K562 (cell line): ENCODE measurements around the gene ADAR. TPM values are rescaled to one million over a fixed set of nuclear protein-coding genes. Genes with fewer than 3 reads are reported as not detected.

ENCODE experiments used
- ATAC-seq: fragments of 200-7000 bp; cut with Tn5 transposase; 3 replicates; pipeline ENCODE4 v1.9.1; 2020; ENCODE audit warnings: moderate library complexity
- BruUV-seq: library from RNA; stranded (reverse); fragments of 400-500 nt; replicated peaks from 2 replicates; lab custom pipeline; 2021; lab: Mats Ljungman, UMichigan
- CTCF ChIA-PET: fragments of 300-600 bp; formaldehyde crosslinking; extraction: SDS; loops from one replicate; lab custom pipeline; 2021; ENCODE audit warnings: low intra/inter-chr PET ratio; lab: Yijun Ruan, JAX
- POLR2A ChIA-PET: fragments of 300-600, 350-650 bp; sonication (Branson Sonifier 250); formaldehyde crosslinking; extraction: SDS; loops from one replicate; lab custom pipeline; 2021; ENCODE audit warnings: antibody characterized with exemption, inconsistent platforms; lab: Yijun Ruan, JAX
- DNase-seq, 4 experiments: peaks; one replicate each; pipeline versions ENCODE4 v3.0.0 to v3.0.0-alpha.2; 2011 to 2018; ENCODE audit warnings: low spot score in 3 of 4, mixed read lengths in 3 of 4; ENCODE audit errors: extremely low read depth in 1 of 4
- FAIRE-seq: peaks from 2 replicates; lab custom pipeline; 2011; peaks lifted over from hg19 to GRCh38; lab: Jason Lieb, UNC
- H2AFZ ChIP-seq: 2 replicates; pipeline ENCODE4 v1.6.0; 2011; ENCODE audit warnings: low read depth, low read length, control low read depth, inconsistent platforms
- H3K27ac ChIP-seq: fragments of 200-600 bp; 3 replicates; pipeline ENCODE4 v1.8.0; 2011; ENCODE audit warnings: low read depth, mild to moderate bottlenecking, control low read depth, inconsistent platforms, low read length, moderate library complexity, mixed read lengths; ENCODE audit errors: extremely low read depth
- H3K27me3 ChIP-seq, 2 experiments: fragments of 300-600 bp in 1 of 2; 2 replicates in 1 of 2; 3 replicates in 1 of 2; pipeline versions ENCODE4 v1.6.0 to v1.8.0; 2011; ENCODE audit warnings: inconsistent platforms in 2 of 2, low read length in 2 of 2, mild to moderate bottlenecking in 1 of 2, mixed read lengths in 1 of 2, moderate library complexity in 1 of 2; ENCODE audit not compliant: control insufficient read depth in 2 of 2, insufficient read depth in 2 of 2
- H3K36me3 ChIP-seq: fragments of 300-600 bp; 3 replicates; pipeline ENCODE4 v1.8.0; 2011; ENCODE audit warnings: mild to moderate bottlenecking, low read length, inconsistent platforms; ENCODE audit not compliant: control insufficient read depth, insufficient read depth
- H3K4me1 ChIP-seq, 2 experiments: fragments of 200-600 bp in 1 of 2; replicated peaks in 1 of 2; 2 replicates in 1 of 2; 3 replicates in 1 of 2; pipeline versions ENCODE4 v1.5.1 to v1.8.0; 2011; ENCODE audit warnings: inconsistent platforms in 2 of 2, low read length in 2 of 2, mild to moderate bottlenecking in 1 of 2, mixed read lengths in 1 of 2, moderate library complexity in 1 of 2; ENCODE audit not compliant: control insufficient read depth in 2 of 2, insufficient read depth in 2 of 2
- H3K4me2 ChIP-seq: 2 replicates; pipeline ENCODE4 v1.6.1; 2011; ENCODE audit warnings: low read length, control low read depth, inconsistent platforms, mixed read lengths; ENCODE audit not compliant: insufficient read depth
- H3K4me3 ChIP-seq: fragments of 200-600 bp; sonication (generic), shearing (Covaris generic); 2 replicates; pipeline ENCODE4 v1.5.1; 2016; ENCODE audit warnings: control low read depth, inconsistent platforms
- H3K79me2 ChIP-seq: fragments of 200-600 bp; 3 replicates; pipeline ENCODE4 v1.8.0; 2011; ENCODE audit warnings: low read length, inconsistent platforms; ENCODE audit not compliant: control insufficient read depth, insufficient read depth
- H3K9ac ChIP-seq, 2 experiments: 2 replicates each; pipeline versions ENCODE4 v1.6.0 to v1.6.1; 2011; ENCODE audit warnings: low read depth in 2 of 2, low read length in 2 of 2, control low read depth in 1 of 2, inconsistent platforms in 1 of 2, mild to moderate bottlenecking in 1 of 2, mixed read lengths in 1 of 2; ENCODE audit not compliant: insufficient read depth in 1 of 2
- H3K9me1 ChIP-seq: one replicate; pipeline ENCODE4 v1.6.0; 2011; ENCODE audit warnings: inconsistent platforms, mild to moderate bottlenecking, low read length, moderate library complexity; ENCODE audit not compliant: control insufficient read depth, insufficient read depth
- H3K9me3 ChIP-seq: replicated peaks from 2 replicates; pipeline ENCODE4 v1.5.1; 2011; ENCODE audit warnings: low read depth, low read length, inconsistent platforms; ENCODE audit not compliant: control insufficient read depth, insufficient read depth
- H4K20me1 ChIP-seq: replicated peaks from 2 replicates; pipeline ENCODE4 v1.6.1; 2011; ENCODE audit warnings: low read length, inconsistent platforms, mixed read lengths; ENCODE audit not compliant: control insufficient read depth, insufficient read depth
- ADNP ChIP-seq: fragments of 200-800 bp; sonication (Bioruptor generic); IDR thresholded peaks from 2 replicates; pipeline ENCODE4 v1.6.1; 2016; ENCODE audit warnings: missing genetic modification characterization, missing compliant biosample characterization
- ARNT ChIP-seq, 2 experiments: fragments of 450-650 bp; IDR thresholded peaks; 2 replicates each; pipeline ENCODE4 v1.6.1; 2016; ENCODE audit warnings: mild to moderate bottlenecking in 1 of 2
- ATF3 ChIP-seq, 2 experiments: fragments of 450-650 bp in 1 of 2; sonication (generic) in 1 of 2; formaldehyde crosslinking in 1 of 2; IDR thresholded peaks in 1 of 2; conservative IDR thresholded peaks in 1 of 2; 2 replicates each; pipeline versions ENCODE4 v1.6.1 to v1.8.1; 2016 to 2023; ENCODE audit warnings: mild to moderate bottlenecking in 2 of 2, moderate library complexity in 2 of 2, inconsistent platforms in 1 of 2, missing genetic modification reagents in 1 of 2
- BCOR ChIP-seq: fragments of 450-650 bp; IDR thresholded peaks from 2 replicates; pipeline ENCODE4 v1.6.1; 2016
- BRF1 ChIP-seq: IDR thresholded peaks from 3 replicates; pipeline ENCODE4 v1.6.1; 2011; ENCODE audit warnings: borderline replicate concordance, mild to moderate bottlenecking; ENCODE audit not compliant: insufficient read length; ENCODE audit errors: extremely low read depth
- ERF ChIP-seq: fragments of 450-650 bp; formaldehyde crosslinking; IDR thresholded peaks from 2 replicates; pipeline ENCODE4 v1.4.0; 2020; ENCODE audit warnings: mild to moderate bottlenecking, mixed read lengths
- FOXK1 ChIP-seq: sonication (generic); formaldehyde crosslinking; IDR thresholded peaks from 2 replicates; pipeline ENCODE4 v1.8.0; 2022; ENCODE audit warnings: missing genetic modification reagents, mild to moderate bottlenecking, borderline replicate concordance
- HDAC8 ChIP-seq: fragments of 450-650 bp; IDR thresholded peaks from 2 replicates; pipeline ENCODE4 v1.6.1; 2016; ENCODE audit warnings: mild to moderate bottlenecking, missing genetic modification characterization, moderate library complexity, missing compliant biosample characterization
- IFI16 ChIP-seq: fragments of 250-450 bp; sonication (Bioruptor Pico); IDR thresholded peaks from 2 replicates; pipeline ENCODE4 v2.1.2; 2022; ENCODE audit warnings: mild to moderate bottlenecking, inconsistent platforms
- RFX5 ChIP-seq: IDR thresholded peaks from 2 replicates; pipeline ENCODE4 v1.6.1; 2011; ENCODE audit warnings: low read depth, mild to moderate bottlenecking, improper control_type of control experiment, low read length
- SLC30A9 ChIP-seq: fragments of 250-450 bp; sonication (Bioruptor Pico); IDR thresholded peaks from 2 replicates; pipeline ENCODE4 v1.8.0; 2022; ENCODE audit warnings: mild to moderate bottlenecking, moderate library complexity
- SMARCA5 ChIP-seq: fragments of 450-650 bp; IDR thresholded peaks from 2 replicates; pipeline ENCODE4 v1.6.1; 2016
- SP1 ChIP-seq: sonication (generic); formaldehyde crosslinking; IDR thresholded peaks from 2 replicates; pipeline ENCODE4 v1.8.1; 2022; ENCODE audit warnings: mild to moderate bottlenecking, missing genetic modification reagents
- STAT5B ChIP-seq: fragments of 250-450 bp; sonication (Bioruptor Pico); IDR thresholded peaks from 2 replicates; pipeline ENCODE4 v1.8.0; 2021; ENCODE audit warnings: mild to moderate bottlenecking, inconsistent platforms
- ZBTB7A ChIP-seq: IDR thresholded peaks from 2 replicates; pipeline ENCODE4 v1.6.1; 2011; ENCODE audit warnings: low read depth, mild to moderate bottlenecking, low read length, moderate library complexity, borderline replicate concordance; ENCODE audit not compliant: control insufficient read depth
- ZFP36 ChIP-seq: fragments of 150-350 bp; IDR thresholded peaks from 2 replicates; pipeline ENCODE4 v1.6.1; 2018; ENCODE audit warnings: low read length, low read depth; ENCODE audit not compliant: partially characterized antibody
- ZNF23 ChIP-seq: fragments of 250-450 bp; sonication (Bioruptor Pico); IDR thresholded peaks from 2 replicates; pipeline ENCODE4 v1.4.0; 2020; ENCODE audit warnings: mild to moderate bottlenecking
- ZNF695 ChIP-seq: fragments of 450-650 bp; formaldehyde crosslinking; IDR thresholded peaks from 2 replicates; pipeline ENCODE4 v1.4.0; 2020; ENCODE audit warnings: mild to moderate bottlenecking, moderate library complexity
- WGBS: fragments of 100-300 bp; shearing (Covaris generic); methylation state at CpG from one replicate; pipeline ENCODE4 v1.1.6; 2016; ENCODE audit warnings: low coverage, mixed read lengths; ENCODE audit not compliant: insufficient coverage; ENCODE audit errors: missing lambda C conversion rate; 5-methylcytosine and 5-hydroxymethylcytosine counted together
- in situ Hi-C: fragments of 300-500 bp; cut with MboI; formaldehyde crosslinking; loops from 4 replicates; pipeline ENCODE4 v1.15.0; 2018; ENCODE audit warnings: inconsistent platforms, mixed read lengths
- intact Hi-C: fragments of 100-400 bp; cut with micrococcal nuclease; formaldehyde crosslinking; loops from 2 replicates; pipeline ENCODE4 v1.14.2; 2022
- polyA plus RNA-seq, 8 experiments: library from polyadenylated mRNA; depleted of rRNA in 4 of 8; stranded (reverse) in 5 of 8; unstranded in 3 of 8; fragments of >200 nt; fragmentation: Nextera tagmentation in 2 of 8; fragmentation: Illumina TruSeq in 1 of 8; extraction: Ambion mirVana in 2 of 8; extraction: Trizol in 1 of 8; gene quantifications; 2 replicates each; pipeline versions ENCODE4 v1.2.1 to v1.2.3, GENCODE V29; 2011 to 2014; ENCODE audit warnings: inconsistent platforms in 1 of 8, missing spikeins in 1 of 8
- total RNA-seq, 7 experiments: library from RNA; depleted of rRNA in 6 of 7; stranded (reverse); fragments of >200 nt in 6 of 7; fragmentation: Illumina TruSeq in 2 of 7; extraction: Trizol in 2 of 7; gene quantifications; 2 replicates each; pipeline versions ENCODE4 v1.2.1 to v1.2.3, GENCODE V29; 2011 to 2021; ENCODE audit warnings: low replicate concordance in 1 of 7

Gene ADAR
- total and polyA plus RNA-seq, 9 of the 15 experiments (the other 6 are each of a cell fraction or from before 2014, with no cell fraction given), result 30.1 to 123 (median 60.2) TPM

- peak overlapping the region; percentile 85 to 98 for H3K9ac ChIP-seq
- H3K4me2 ChIP-seq, result peak overlapping the region; percentile 99
- ChIA-PET POLR2A (interaction anchor here (1.0 to 2.1 kb wide), 3 partner anchors 13 to 91 kb away, joined by 3 to 9 read pairs (median 5); no protein-coding TSS in a partner anchor), CTCF (no interaction called here)
- no peaks in the 10 kb centered on the region for H3K9me3 ChIP-seq
- in situ Hi-C loops, result no loop called here
- TSS peak; percentile 61 for BruUV-seq
- no peaks in the 10 kb centered on the region for H3K27me3 ChIP-seq
- peaks cover 84% of the 10 kb centered on the region for H3K79me2 ChIP-seq
- FAIRE-seq (peak; percentile 59), DNase-seq (peak in 1 of 4 experiments; percentile 20), ATAC-seq (peak; percentile 55)
- H3K36me3 ChIP-seq, result peaks cover 28% of the 10 kb centered on the region; the same call in 2 of the 3 replicates
- H2AFZ ChIP-seq, result peak overlapping the region; percentile 87
- H3K9me1 ChIP-seq, result peaks cover 3% of the 10 kb centered on the region
- WGBS, result 21% methylated on average over 11 of the region's 11 CpGs
- intact Hi-C loops, result no loop called here
- peak; percentile 14; the same call in 1 of the 2 replicates for TF ChIP-seq ADNP (tag)
- TF ChIP-seq BRF1, result no peak
- TF ChIP-seq SP1 (CRISPR knock-in tag), result no peak
- TF ChIP-seq RFX5, result no peak
- TF ChIP-seq ZBTB7A, result peak; percentile 64; the same call in 1 of the 2 replicates
- 0 out of 2 replicates have a peak, but pooled peaks have one; percentile 21 for TF ChIP-seq FOXK1
- TF ChIP-seq ARNT (IDR thresholded peaks at IDR 0.05), result 0 out of 4 replicates have a peak, but pooled peaks of 1 of the 2 experiments have one; percentile 10
- no peak for TF ChIP-seq ZNF695 (CRISPR knock-in tag)
- TF ChIP-seq ATF3 (IDR thresholded peaks at IDR 0.05), result no peak
- TF ChIP-seq ATF3 (CRISPR knock-in tag; conservative IDR thresholded peaks at IDR 0.05), result no peak
- no peak for TF ChIP-seq IFI16 (CRISPR knock-in tag)
- peak; percentile 83 for TF ChIP-seq ZFP36
- no peak for TF ChIP-seq HDAC8
- TF ChIP-seq ZNF23 (CRISPR knock-in tag), result no peak
- TF ChIP-seq SLC30A9 (CRISPR knock-in tag), result no peak
- TF ChIP-seq BCOR, result 0 out of 2 replicates have a peak, but pooled peaks have one; percentile 12
- TF ChIP-seq STAT5B, result no peak
- TF ChIP-seq ERF, result no peak
- TF ChIP-seq SMARCA5, result 0 out of 2 replicates have a peak, but pooled peaks have one; percentile 34
- H3K4me1 ChIP-seq, result peaks cover 8 to 26% of the 10 kb centered on the region in 2 experiments
- peak overlapping the region; percentile 91 for H3K27ac ChIP-seq
- peak overlapping the region; percentile 81 for H3K4me3 ChIP-seq
- peaks cover 24% of the 10 kb centered on the region; the same call in 1 of the 2 replicates for H4K20me1 ChIP-seq
These were observed 829 bp downstream of the ADAR start for GRCh38 chr1:154607106-154607608.
